Subcutaneous adipose tissue (tissue), 4 donors: ENCODE data around the gene CD58. TPM values are rescaled to one million over a fixed set of nuclear protein-coding genes. Genes with fewer than 3 reads are reported as not detected.

Source experiments
- CTCF ChIP-seq: fragments of 450-650 bp; IDR thresholded peaks from one replicate; pipeline ENCODE4 v1.5.1; 2016; ENCODE audit warnings: low read depth, mild to moderate bottlenecking, control low read depth, antibody characterized with exemption, moderate library complexity
- total RNA-seq, 4 donors: library from RNA; depleted of rRNA; stranded (reverse); fragments of >200 nt; gene quantifications; one replicate each; pipeline ENCODE4 v1.1.0, GENCODE V29; 2016

Gene CD58
- total RNA-seq, 4 donors from 2014 or later, result 33.9 to 53.8 (median 43.0) TPM

- no peak for TF ChIP-seq CTCF
Measured at GRCh38 chr1:116580446-116581322, 9.9 kb upstream of the CD58 start.

DNA sequence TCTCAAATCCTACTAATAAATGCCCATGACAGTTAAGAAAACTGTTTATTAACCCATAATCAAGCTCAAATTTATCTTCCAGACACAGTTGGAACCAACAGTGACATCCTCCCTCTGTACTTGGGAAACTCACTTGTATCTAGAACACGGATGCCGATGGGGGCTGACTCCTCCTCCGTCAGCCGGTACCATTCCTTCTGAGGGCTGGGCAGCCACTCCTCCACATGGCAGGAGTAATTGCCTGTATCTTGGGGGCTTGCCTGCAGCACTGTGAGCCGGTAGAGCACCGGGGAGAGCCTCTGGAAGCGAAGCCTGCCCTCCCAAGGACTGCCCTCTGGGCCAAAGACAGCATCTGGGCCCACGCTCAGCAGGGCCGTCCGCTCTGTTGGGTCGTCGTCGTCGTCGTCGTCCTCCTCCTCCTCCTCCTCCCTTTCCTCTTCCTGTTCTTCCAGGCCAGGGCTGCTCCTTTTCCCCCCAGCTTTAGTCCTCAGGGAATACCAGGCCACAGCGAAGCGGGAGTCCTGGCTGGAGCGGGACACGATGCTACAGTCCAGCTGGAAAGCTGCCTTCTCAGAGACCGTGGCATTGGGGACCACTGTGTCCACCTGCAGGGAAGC lies 8.5 kb upstream of the CD58 start:
- TF ChIP-seq CTCF, result no peak

- no peak for TF ChIP-seq CTCF
Measured at GRCh38 chr1:116578581-116578980, 7.8 kb upstream of the CD58 start.

DNA sequence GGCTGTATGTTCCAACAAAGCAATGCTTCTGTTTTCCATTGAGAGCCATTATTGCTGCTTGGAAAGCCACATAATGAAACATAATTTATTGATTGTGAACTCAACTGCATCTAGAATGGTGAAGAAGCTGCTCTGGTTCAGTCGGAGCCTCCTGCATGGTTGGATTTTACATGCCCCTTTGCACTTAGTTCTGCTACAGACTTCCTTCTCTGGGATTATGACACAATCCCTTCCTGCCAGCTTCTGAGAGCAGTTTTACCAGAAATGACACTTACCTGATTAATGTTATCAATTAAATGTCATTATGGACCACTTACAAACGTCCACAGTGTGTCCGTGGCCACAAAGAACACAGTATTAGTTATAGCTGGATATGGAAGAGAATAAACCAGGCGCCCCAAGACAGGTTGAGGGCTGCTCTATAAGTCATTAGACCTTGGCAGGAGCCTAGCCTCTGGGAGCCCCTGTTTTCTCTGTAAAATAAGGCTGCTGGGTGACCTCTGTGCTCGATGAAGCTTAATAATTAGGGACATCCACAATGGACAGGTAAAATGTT lies 7.0 kb upstream of the CD58 start:
- no peak for TF ChIP-seq CTCF

DNA sequence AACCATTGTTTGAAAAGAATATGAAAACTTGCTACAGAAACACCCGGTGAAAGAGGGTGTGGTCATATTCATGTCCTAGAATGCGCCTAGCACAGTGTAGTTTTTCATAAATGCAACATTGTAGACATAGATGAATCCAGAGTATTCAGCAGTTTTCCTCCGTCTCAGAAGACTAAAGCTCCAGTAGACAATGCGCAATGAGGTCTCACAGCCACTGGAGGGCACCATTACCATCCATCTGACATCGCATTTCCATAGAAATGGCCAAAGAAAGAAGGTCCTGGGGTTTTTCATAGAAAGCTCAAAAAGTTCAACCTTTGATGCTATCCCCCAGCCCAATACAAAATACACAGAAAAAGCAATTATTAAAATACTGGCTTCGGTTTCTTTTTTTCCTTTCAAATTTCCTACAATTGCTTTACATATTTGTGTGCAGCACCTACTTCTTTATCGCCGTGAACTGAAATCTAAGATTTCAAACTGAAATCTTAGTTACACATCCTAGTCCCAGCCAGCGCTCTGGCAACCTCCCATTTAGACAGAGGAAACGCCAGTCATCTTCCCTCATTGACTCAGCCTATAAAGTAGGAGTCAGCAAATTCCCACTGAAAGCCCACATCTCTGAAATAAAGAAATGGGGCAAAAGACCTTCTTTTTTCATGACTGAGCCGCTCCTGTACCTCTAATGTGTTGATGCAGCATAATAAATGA lies 3.9 kb upstream of the CD58 start:
- no peak for TF ChIP-seq CTCF

DNA sequence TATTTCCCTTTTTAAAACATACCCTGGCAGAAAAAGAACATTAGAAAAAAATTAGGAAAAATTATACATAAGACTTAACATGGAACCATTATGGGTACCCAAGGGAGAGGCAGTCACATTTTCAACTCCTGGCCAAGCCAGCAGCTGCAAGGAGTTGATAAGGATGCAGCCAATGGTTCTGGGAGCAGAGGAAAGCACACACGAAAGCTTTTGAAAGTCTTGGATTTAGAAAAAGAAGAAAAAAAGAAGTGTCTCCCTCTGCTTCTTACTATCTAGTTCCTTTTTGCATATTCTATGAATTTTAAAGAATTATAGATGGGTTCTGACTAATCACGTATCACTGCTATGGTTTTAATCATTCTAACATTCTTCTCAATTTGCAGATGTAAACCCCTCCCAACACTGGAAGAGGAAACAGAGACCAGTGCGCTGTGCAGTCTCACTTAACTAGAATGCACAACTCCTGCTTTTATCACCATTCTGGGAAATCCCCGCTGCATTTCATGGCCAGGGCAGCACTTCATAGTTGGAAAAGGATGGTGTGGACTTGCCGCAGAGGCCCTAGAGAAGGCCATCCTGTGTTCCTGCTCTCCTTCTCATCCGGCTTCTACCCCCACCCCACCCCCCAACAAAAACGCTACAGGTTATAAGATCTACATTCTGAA lies 2.7 kb upstream of the CD58 start:
- no peak for TF ChIP-seq CTCF
